Brain microvascular endothelial cell (primary cell): ENCODE results near the gene ZNF668.
"Not testable (repeated sequence)": the region's sequence is repeated elsewhere in the genome, so short reads cannot be mapped to it uniquely, and the experiment has no call there.

Source experiments
- DNase-seq: peaks from one replicate; pipeline ENCODE4 v3.0.0-alpha.2; 2020
- H3K27ac ChIP-seq: fragments of 250-450 bp; sonication (Bioruptor Pico); 2 replicates; pipeline ENCODE4 v1.5.1; 2020; ENCODE audit warnings: mild to moderate bottlenecking, moderate library complexity
- H3K27me3 ChIP-seq: fragments of 250-450 bp; sonication (Bioruptor Pico); replicated peaks from 2 replicates; pipeline ENCODE4 v1.5.1; 2020; ENCODE audit warnings: mild to moderate bottlenecking
- H3K36me3 ChIP-seq: fragments of 250-450 bp; sonication (Bioruptor Pico); replicated peaks from 2 replicates; pipeline ENCODE4 v1.5.1; 2020; ENCODE audit warnings: mild to moderate bottlenecking
- H3K4me3 ChIP-seq: 2 replicates; pipeline ENCODE4 v1.5.1; 2011; ENCODE audit warnings: low read depth, mild to moderate bottlenecking, control low read depth, low read length, moderate library complexity
- in situ Hi-C: cut with HindIII; loops from 2 replicates; pipeline ENCODE4 v1.10.0; 2017; ENCODE audit warnings: low sequenced_read_pairs, low pct_ligation_motif_present
- TF ChIP-seq, protein P1 (sequence below): IDR thresholded peaks from 2 replicates; pipeline ENCODE4 v1.5.1; 2011; ENCODE audit warnings: low read depth, mild to moderate bottlenecking, moderate library complexity, low read length, control low read depth, inconsistent platforms; ENCODE audit errors: missing control alignments

ZNF668 gene

DNA sequence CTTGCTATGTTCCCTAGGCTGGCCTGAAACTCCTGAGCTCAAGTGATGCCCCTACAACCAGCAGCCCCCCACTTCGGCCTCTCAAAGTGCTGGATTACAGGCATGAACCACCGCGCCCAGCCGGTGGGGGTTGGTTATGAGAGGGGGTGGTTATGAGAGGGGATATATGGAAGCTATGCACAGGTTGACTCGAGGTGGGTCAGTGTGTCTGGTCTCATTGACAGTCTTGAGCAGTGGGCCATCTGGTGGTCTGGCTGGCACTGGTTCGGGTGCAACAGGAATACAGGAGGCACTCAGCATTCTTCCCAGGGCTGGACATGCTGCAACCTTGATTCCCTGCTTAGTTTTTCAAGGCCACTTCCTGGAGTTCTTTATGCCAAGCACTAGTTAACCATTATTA is 58.0 kb downstream of the ZNF668 start:
- no peaks in the 10 kb centered on the region for H3K36me3 ChIP-seq
- peaks cover 4% of the 10 kb centered on the region for H3K27me3 ChIP-seq
- no peak overlapping the region for H3K27ac ChIP-seq
- TF ChIP-seq, protein P1, sequence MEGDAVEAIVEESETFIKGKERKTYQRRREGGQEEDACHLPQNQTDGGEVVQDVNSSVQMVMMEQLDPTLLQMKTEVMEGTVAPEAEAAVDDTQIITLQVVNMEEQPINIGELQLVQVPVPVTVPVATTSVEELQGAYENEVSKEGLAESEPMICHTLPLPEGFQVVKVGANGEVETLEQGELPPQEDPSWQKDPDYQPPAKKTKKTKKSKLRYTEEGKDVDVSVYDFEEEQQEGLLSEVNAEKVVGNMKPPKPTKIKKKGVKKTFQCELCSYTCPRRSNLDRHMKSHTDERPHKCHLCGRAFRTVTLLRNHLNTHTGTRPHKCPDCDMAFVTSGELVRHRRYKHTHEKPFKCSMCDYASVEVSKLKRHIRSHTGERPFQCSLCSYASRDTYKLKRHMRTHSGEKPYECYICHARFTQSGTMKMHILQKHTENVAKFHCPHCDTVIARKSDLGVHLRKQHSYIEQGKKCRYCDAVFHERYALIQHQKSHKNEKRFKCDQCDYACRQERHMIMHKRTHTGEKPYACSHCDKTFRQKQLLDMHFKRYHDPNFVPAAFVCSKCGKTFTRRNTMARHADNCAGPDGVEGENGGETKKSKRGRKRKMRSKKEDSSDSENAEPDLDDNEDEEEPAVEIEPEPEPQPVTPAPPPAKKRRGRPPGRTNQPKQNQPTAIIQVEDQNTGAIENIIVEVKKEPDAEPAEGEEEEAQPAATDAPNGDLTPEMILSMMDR = peak; percentile 39
- DNase-seq = no peak
- H3K4me3 ChIP-seq = no peak overlapping the region
- in situ Hi-C loops = no loop called here

DNA sequence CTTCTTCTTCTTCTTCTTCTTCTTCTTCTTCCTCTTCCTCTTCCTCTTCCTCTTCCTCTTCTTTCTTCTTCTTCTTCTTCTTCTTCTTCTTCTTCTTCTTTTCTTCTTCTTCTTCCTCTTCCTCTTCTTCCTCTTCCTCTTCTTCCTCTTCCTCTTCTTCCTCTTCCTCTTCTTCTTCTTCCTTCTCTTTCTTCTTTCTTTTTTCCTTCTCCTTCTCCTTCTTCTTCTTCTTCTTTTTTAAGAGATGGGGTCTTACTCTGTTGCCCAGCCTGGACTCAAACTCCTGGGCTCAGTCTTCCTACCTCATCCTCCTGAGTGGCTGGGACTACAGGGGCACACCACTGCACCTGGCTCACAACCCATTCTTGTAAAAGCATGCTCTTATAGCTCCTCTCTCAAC is 60.7 kb downstream of the ZNF668 start:
- in situ Hi-C loops, H3K27me3 ChIP-seq, DNase-seq, H3K27ac ChIP-seq, H3K36me3 ChIP-seq, H3K4me3 ChIP-seq: not testable (repeated sequence)

DNA sequence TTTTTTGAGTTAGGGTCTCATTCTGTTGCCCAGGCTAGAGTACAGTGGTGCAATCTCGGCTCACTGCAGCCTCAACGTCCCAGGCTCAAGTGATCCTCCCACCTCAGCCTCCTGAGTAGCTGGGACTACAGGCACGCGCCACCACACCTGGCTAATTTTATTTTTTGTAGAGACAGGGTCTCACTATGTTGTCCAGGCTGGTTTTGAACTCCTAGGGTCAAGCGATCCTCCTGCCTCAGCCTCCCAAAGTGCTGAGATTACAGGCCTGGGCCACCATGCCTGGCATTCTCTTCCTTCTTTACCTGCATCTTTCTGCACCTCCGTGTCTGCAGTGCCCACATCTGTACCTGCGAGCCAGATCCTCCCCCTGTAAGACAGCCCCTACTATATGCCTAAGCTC is 62.2 kb downstream of the ZNF668 start:
- in situ Hi-C loops = not testable (repeated sequence)

More for the DNA sequence above, 62.2 kb downstream of the ZNF668 start:
- not testable (repeated sequence) for DNase-seq, H3K27ac ChIP-seq, H3K36me3 ChIP-seq, H3K27me3 ChIP-seq, H3K4me3 ChIP-seq
